Measurements from ENCODE around the gene STK35. TPM values are rescaled to one million over a fixed set of nuclear protein-coding genes. Genes with fewer than 3 reads are reported as not detected.

STK35 gene
- total RNA-seq, 1 donor, result 13.2 TPM

DNA sequence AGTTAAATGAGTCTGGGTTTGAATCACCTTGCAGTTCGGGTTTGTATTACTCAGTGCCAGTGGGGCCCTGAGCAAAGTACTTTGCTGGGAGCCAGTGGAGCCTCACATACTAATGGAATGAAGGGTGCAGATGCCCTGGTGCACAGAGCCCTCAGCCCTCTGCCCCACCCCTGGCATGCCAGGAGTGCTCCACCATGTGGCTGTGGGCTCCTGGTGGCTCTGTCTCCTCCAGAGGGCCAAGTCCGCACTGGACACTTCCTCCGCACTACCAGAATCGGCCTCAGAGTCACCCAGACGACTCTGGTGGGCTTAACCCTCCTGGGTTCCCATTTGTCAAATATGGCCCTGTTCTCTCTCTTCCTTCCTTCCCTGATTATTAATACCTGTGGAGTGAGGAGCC lies 94.0 kb downstream of the STK35 start:
- H3K4me3 ChIP-seq (ENCODE audit: low read depth, low read length), result no peak overlapping the region
- DNase-seq (ENCODE audit: low read depth), result no peak
- TF ChIP-seq, protein P1, sequence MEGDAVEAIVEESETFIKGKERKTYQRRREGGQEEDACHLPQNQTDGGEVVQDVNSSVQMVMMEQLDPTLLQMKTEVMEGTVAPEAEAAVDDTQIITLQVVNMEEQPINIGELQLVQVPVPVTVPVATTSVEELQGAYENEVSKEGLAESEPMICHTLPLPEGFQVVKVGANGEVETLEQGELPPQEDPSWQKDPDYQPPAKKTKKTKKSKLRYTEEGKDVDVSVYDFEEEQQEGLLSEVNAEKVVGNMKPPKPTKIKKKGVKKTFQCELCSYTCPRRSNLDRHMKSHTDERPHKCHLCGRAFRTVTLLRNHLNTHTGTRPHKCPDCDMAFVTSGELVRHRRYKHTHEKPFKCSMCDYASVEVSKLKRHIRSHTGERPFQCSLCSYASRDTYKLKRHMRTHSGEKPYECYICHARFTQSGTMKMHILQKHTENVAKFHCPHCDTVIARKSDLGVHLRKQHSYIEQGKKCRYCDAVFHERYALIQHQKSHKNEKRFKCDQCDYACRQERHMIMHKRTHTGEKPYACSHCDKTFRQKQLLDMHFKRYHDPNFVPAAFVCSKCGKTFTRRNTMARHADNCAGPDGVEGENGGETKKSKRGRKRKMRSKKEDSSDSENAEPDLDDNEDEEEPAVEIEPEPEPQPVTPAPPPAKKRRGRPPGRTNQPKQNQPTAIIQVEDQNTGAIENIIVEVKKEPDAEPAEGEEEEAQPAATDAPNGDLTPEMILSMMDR (IDR thresholded peaks at IDR 0.05; ENCODE audit: insufficient read depth, low read length), result no peak

DNA sequence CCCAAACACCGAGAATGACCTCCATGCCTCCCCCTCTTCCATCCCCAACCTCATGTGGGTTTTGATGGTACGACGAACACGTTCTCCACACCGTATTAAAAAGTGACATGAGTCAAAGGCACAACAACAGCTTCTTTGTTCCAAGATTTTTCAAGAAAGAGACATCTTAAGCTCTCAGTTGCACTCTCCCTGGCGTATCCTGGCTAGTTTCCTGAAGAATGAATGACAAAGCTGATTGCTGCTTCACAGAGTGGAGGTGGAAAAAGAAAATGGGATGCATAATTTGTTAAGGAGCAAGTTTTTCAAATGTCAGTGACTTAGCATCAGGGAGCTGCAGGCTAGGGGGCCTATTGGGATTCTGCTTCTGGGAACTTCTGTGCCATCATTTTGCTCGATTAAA lies 95.5 kb downstream of the STK35 start:
- no peak overlapping the region for H3K4me3 ChIP-seq (ENCODE audit: low read depth, low read length)
- TF ChIP-seq, protein P1 (IDR thresholded peaks at IDR 0.05; ENCODE audit: insufficient read depth, low read length), result no peak

More for the DNA sequence above, 95.5 kb downstream of the STK35 start:
- no peak for DNase-seq (ENCODE audit: low read depth)

Small RNAs within 50 kb of the gene (small RNA-seq; reads per million reads assigned to genes)
- not detected for gene RPL7P2

Other genes with a start within 250 kb of the STK35 start
- 12.2 and 18.3 TPM in 2 replicates for gene SIRPA, start 206.4 kb upstream of the STK35 start, total RNA-seq (ENCODE audit: low replicate concordance)
- gene PDYN, start 107.8 kb upstream of the STK35 start, total RNA-seq (ENCODE audit: low replicate concordance), result not detected in 2 replicates
- gene TGM3, start 194.2 kb downstream of the STK35 start, total RNA-seq (ENCODE audit: low replicate concordance), result 0.08 TPM in 1 of 2 replicates, not detected in the other

Measured in fibroblast of the aortic adventitia (primary cell).